GM12873 (cell line): Measurements from ENCODE around the gene OXT.

Experiments used
- TF ChIP-seq, protein P1 (sequence below): IDR thresholded peaks from 2 replicates; pipeline ENCODE4 v1.5.1; 2012; ENCODE audit warnings: low read depth, mild to moderate bottlenecking, moderate library complexity, low read length, control low read depth; ENCODE audit not compliant: insufficient read depth; ENCODE audit errors: missing control alignments

The OXT gene

GRCh38 chr20:3119044-3119443 is 47.6 kb downstream of the OXT start:
- TF ChIP-seq, protein P1, sequence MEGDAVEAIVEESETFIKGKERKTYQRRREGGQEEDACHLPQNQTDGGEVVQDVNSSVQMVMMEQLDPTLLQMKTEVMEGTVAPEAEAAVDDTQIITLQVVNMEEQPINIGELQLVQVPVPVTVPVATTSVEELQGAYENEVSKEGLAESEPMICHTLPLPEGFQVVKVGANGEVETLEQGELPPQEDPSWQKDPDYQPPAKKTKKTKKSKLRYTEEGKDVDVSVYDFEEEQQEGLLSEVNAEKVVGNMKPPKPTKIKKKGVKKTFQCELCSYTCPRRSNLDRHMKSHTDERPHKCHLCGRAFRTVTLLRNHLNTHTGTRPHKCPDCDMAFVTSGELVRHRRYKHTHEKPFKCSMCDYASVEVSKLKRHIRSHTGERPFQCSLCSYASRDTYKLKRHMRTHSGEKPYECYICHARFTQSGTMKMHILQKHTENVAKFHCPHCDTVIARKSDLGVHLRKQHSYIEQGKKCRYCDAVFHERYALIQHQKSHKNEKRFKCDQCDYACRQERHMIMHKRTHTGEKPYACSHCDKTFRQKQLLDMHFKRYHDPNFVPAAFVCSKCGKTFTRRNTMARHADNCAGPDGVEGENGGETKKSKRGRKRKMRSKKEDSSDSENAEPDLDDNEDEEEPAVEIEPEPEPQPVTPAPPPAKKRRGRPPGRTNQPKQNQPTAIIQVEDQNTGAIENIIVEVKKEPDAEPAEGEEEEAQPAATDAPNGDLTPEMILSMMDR: no peak

DNA sequence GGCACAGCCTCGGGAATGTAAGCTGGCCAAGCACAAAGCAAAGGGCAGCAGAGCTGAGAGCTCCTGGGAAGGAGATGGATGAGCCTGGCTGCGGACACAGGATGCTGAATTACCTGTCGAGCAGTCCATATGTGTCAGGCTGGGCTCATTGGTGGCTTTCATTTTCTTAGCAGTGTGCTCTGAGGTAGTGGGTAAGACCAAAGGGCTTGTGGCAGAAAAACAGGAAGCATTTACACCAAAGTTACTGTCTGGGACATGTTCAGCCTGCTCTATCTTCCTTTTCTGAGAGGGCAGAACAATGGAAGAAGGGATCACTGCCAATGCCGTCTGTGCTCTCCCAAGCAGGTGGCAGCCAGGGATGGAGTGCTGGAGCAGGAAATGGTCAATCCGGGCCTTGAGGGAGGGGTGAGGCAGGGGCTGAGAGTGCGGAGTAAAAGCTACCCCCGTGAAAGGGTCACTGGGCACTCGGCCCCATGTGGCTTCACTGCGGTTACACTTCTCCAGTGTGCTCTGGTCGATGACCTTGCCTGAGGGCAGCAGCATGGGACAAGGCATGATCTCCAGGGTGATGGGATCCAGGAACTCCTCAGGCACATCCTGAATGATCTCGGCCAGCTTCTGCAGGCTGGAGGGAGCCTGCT is 50.0 kb downstream of the OXT start:
- TF ChIP-seq, protein P1: no peak
